ENCODE data around the gene WDR44. TPM values are rescaled to one million over a fixed set of nuclear protein-coding genes. Genes with fewer than 3 reads are reported as not detected.

Gene WDR44
- total and polyA plus RNA-seq, 5 donors from 2014 or later: 6.4 to 23.5 (median 7.4) TPM

DNA sequence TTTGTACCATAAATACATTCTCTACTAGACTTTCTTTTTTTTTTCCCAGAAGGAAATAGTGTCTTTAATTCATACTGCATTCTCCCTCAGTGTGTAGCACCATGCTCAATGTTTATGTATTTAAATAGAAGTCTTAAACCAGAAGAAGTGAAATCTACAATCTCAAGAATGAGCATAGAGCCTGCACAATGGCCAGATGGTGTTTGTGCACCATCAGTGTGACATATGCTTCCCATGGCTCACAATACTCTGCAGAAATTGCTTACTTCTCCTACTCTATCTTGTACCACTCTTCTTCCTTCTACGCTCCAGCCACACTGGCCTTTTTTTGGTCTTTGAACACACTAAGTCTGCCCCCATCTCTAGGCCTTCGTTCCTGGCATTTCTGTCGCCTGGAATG is 147.1 kb downstream of the WDR44 start:
- Histone ChIP-seq H3K4me1 (ENCODE audit: control insufficient read depth, insufficient read depth, low read length, poor library complexity, severe bottlenecking) (peaks cover 12% of the 10 kb centered on the region), H3K36me3 (ENCODE audit: control insufficient read depth, insufficient read depth, low read length) (no peaks in the 10 kb centered on the region), H3K9me3 (ENCODE audit: control insufficient read depth in 2 of 2, low read length in 2 of 2) (no peaks in the 10 kb centered on the region), H3K27ac (ENCODE audit: insufficient read depth, low read length, poor library complexity, severe bottlenecking) (no peak overlapping the region), H3K4me3 (ENCODE audit: low read depth, low read length) (no peak overlapping the region), H3K27me3 (ENCODE audit: control insufficient read depth, insufficient read depth, low read length) (no peaks in the 10 kb centered on the region)
- Mint-ChIP-seq H3K27ac (peak overlapping the region in 1 of 3 donors; percentile 65), H3K36me3 (no peaks in the 10 kb centered on the region), H3K27me3 (peaks cover 6% of the 10 kb centered on the region), H3K9me3 (peaks cover 0 to 4% (median 0%) of the 10 kb centered on the region in 7 donors), H3K4me3 (no peak overlapping the region), H3K4me1 (peaks cover 0 to 13% (median 6%) of the 10 kb centered on the region in 4 donors)
- DNase-seq: no peak
- ATAC-seq (ENCODE audit: low read depth in 2 of 2): no peak

DNA sequence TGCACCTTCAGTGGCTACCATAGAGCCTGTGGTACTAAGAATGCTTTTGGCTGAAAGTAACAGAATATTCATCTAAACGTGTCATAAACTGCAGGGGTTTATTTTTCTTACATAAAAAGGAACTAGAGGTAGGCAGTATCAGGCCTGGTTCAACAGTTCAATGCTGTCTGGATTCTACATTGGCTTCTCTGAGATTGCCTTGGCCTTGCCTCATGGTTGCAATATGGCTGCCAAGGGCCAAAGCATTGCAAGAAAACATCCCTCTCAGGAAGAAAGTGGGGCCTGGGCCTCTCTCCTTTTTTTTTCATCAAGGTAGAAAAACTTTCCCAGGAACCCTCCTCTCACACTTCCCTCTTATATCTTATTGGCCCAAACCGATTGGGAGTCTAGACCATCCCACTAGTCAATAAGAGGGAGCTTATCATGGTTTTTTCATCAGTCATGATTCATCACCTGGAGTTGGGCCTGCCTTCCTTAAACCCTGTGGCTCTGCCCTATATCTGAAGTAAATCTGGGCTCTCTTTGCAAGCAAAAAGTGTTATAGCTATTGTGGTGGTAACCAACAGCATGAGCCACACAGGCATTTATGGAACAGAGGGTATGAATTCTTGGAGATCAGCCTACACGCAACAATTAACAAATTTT is 147.9 kb downstream of the WDR44 start:
- Histone ChIP-seq H3K4me3 (ENCODE audit: low read depth, low read length) (no peak overlapping the region), H3K9me3 (ENCODE audit: control insufficient read depth in 2 of 2, low read length in 2 of 2) (no peaks in the 10 kb centered on the region), H3K27me3 (ENCODE audit: control insufficient read depth, insufficient read depth, low read length) (no peaks in the 10 kb centered on the region), H3K4me1 (ENCODE audit: control insufficient read depth, insufficient read depth, low read length, poor library complexity, severe bottlenecking) (peaks cover 20% of the 10 kb centered on the region), H3K27ac (ENCODE audit: insufficient read depth, low read length, poor library complexity, severe bottlenecking) (peak overlapping the region; percentile 88), H3K36me3 (ENCODE audit: control insufficient read depth, insufficient read depth, low read length) (no peaks in the 10 kb centered on the region)
- Mint-ChIP-seq H3K4me1 (peaks cover 1 to 19% (median 7%) of the 10 kb centered on the region in 4 donors), H3K27ac (peak overlapping the region in 1 of 3 donors; percentile 87), H3K9me3 (peaks cover 0 to 4% (median 0%) of the 10 kb centered on the region in 7 donors), H3K4me3 (peak overlapping the region in 1 of 4 donors; percentile 47), H3K36me3 (no peaks in the 10 kb centered on the region), H3K27me3 (peaks cover 6% of the 10 kb centered on the region)
- no peak for ATAC-seq (ENCODE audit: low read depth in 2 of 2)
- DNase-seq: no peak

DNA sequence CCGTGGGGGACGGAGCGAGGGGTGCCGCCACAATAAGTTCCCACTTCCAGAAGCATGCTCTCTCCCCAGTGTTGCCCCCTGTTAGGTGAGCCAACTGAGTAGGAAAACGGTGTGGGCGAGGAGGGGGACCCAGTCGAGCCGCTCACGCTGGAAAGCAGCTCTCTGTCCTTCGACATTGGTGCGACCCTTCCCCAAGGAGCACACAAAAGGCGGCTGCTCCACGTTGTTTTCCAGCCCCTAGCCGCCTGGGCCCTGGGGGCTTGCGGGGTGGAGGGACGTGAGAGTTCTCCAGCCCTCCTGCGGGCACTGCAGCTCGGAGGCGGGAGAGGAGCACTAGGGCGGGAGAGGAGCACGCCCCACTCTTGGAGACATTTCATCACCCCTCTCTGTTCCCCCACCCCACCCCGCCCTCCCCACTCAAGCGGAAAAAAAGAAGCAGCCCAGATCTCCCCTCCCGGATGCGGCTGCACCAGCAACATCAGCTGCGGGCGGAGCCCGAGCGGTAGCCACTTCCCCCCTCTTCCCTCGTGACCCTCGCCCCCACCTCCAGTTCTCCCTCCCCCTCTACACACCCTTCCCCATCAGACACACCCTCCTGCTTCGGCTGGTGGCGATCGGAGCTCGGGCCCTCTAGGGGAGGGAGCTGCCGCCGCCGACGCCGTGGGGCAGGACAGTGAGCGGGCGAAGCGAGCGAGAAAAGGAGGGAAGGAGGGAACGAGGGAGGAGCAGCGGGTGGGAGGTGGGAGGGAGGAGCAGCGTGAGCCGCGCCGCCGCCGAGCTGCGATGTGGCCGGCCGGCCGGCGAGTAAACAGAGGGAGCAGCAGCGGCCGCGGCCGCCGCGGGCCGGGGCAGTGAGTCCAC is 149.4 kb downstream of the WDR44 start, which contains the start of gene DOCK11:
DOCK11 (plus strand) TSS at position 755 of the 861 bp plus-strand sequence. CDS start 157 bp downstream, outside the sequence.
- H3K27me3 ChIP-seq (ENCODE audit: control insufficient read depth, insufficient read depth, low read length): no peaks in the 10 kb centered on the region
- peak; percentile 75 to 80 for ATAC-seq (ENCODE audit: low read depth in 2 of 2)
- Mint-ChIP-seq H3K27me3 (peaks cover 6% of the 10 kb centered on the region), H3K27ac (peak within 1 kb of the TSS; percentile 98), H3K9me3 (peaks cover 0 to 2% (median 0%) of the 10 kb centered on the region in 7 donors), H3K4me1 (peaks cover 5 to 33% (median 14%) of the 10 kb centered on the region in 4 donors), H3K4me3 (peak within 1 kb of the TSS; percentile 96 to 100 (median 98)), H3K36me3 (no peaks in the 10 kb centered on the region)
- H3K4me1 ChIP-seq (ENCODE audit: control insufficient read depth, insufficient read depth, low read length, poor library complexity, severe bottlenecking): peaks cover 33% of the 10 kb centered on the region
- no peaks in the 10 kb centered on the region for H3K9me3 ChIP-seq (ENCODE audit: control insufficient read depth in 2 of 2, low read length in 2 of 2)
- H3K4me3 ChIP-seq (ENCODE audit: low read depth, low read length): peak within 1 kb of the TSS; percentile 92
- peak within 1 kb of the TSS; percentile 88 for H3K27ac ChIP-seq (ENCODE audit: insufficient read depth, low read length, poor library complexity, severe bottlenecking)
- peaks cover 8% of the 10 kb centered on the region for H3K36me3 ChIP-seq (ENCODE audit: control insufficient read depth, insufficient read depth, low read length)
- DNase-seq: peak; percentile 76 to 94 (median 82)

DNA sequence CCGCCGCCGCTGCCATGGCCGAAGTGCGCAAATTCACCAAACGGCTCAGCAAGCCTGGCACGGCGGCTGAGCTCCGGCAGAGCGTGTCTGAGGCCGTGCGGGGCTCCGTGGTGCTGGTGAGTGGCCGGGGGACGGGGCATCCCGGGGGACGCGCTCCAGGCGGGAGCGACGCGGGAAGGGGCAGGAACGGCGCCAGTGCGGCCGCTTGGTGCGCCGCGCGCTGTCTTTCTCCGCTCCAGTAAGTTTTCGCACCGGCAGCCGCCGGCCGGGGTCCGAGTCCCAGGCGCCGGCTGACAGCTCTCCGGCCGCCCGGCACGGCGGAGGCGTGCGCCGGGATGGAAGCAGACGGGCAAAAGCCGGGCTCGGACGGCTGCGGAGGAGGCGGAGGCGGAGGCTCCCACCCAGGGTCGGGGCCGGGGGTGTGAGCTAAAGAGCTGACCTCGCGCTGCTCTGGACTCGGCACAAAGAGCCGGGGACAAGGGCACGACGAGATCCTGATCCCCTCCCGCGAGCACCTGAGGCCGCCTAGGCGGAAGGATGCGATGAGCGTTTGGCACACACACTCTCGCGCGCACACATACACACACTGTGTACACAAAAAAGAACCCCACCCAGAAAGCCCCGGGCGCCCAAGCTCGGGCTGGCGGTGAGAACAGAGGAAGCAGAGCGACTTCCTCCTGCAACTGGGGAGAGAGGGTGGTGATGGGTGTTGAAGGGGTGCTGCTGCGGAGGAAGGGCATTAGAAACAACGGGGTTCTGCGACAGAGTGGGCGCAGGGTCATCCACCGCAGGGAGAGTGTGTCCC is 150.3 kb downstream of the WDR44 start:
- peaks cover 33% of the 10 kb centered on the region for H3K4me1 ChIP-seq (ENCODE audit: control insufficient read depth, insufficient read depth, low read length, poor library complexity, severe bottlenecking)
- Mint-ChIP-seq H3K9me3 (peaks cover 0 to 2% (median 0%) of the 10 kb centered on the region in 7 donors), H3K27ac (peak overlapping the region; percentile 96 to 98 (median 98)), H3K27me3 (peaks cover 6% of the 10 kb centered on the region), H3K4me3 (peak overlapping the region; percentile 96 to 100 (median 98)), H3K4me1 (peaks cover 5 to 33% (median 14%) of the 10 kb centered on the region in 4 donors), H3K36me3 (no peaks in the 10 kb centered on the region)
- no peaks in the 10 kb centered on the region for H3K9me3 ChIP-seq (ENCODE audit: control insufficient read depth in 2 of 2, low read length in 2 of 2)
- peak overlapping the region; percentile 92 for H3K4me3 ChIP-seq (ENCODE audit: low read depth, low read length)
- H3K27ac ChIP-seq (ENCODE audit: insufficient read depth, low read length, poor library complexity, severe bottlenecking): peak overlapping the region; percentile 88
- H3K27me3 ChIP-seq (ENCODE audit: control insufficient read depth, insufficient read depth, low read length): no peaks in the 10 kb centered on the region
- peaks cover 11% of the 10 kb centered on the region for H3K36me3 ChIP-seq (ENCODE audit: control insufficient read depth, insufficient read depth, low read length)
- ATAC-seq (ENCODE audit: low read depth in 2 of 2) (peak; percentile 75 to 79), DNase-seq (peak; percentile 63 to 92 (median 83))

DNA sequence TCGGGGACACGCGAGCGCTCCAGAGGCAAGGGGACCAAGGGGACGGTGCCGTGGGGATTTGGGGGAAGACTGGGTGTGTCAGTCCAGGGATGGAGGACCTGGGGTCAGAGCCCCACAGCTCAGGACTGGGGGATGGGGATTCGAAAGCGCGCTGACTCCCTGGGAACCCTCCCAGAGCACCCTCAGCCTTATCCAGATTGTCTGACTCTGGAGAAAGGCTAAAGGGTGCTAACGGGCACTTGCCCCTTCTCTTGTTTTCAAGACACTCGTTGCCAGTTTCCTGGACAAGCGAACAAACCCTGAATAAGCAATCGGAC is 150.8 kb downstream of the WDR44 start:
- Histone ChIP-seq H3K36me3 (ENCODE audit: control insufficient read depth, insufficient read depth, low read length) (peaks cover 11% of the 10 kb centered on the region), H3K4me1 (ENCODE audit: control insufficient read depth, insufficient read depth, low read length, poor library complexity, severe bottlenecking) (peaks cover 38% of the 10 kb centered on the region), H3K4me3 (ENCODE audit: low read depth, low read length) (peak overlapping the region; percentile 92), H3K9me3 (ENCODE audit: control insufficient read depth in 2 of 2, low read length in 2 of 2) (no peaks in the 10 kb centered on the region), H3K27ac (ENCODE audit: insufficient read depth, low read length, poor library complexity, severe bottlenecking) (peak overlapping the region; percentile 88), H3K27me3 (ENCODE audit: control insufficient read depth, insufficient read depth, low read length) (no peaks in the 10 kb centered on the region)
- Mint-ChIP-seq H3K27me3 (peaks cover 6% of the 10 kb centered on the region), H3K36me3 (no peaks in the 10 kb centered on the region), H3K4me1 (peaks cover 5 to 35% (median 15%) of the 10 kb centered on the region in 4 donors), H3K9me3 (peaks cover 0 to 2% (median 0%) of the 10 kb centered on the region in 7 donors), H3K4me3 (peak overlapping the region; percentile 96 to 100 (median 98)), H3K27ac (peak overlapping the region; percentile 96 to 98 (median 98))
- ATAC-seq (ENCODE audit: low read depth in 2 of 2) (no peak), DNase-seq (no peak)

DNA sequence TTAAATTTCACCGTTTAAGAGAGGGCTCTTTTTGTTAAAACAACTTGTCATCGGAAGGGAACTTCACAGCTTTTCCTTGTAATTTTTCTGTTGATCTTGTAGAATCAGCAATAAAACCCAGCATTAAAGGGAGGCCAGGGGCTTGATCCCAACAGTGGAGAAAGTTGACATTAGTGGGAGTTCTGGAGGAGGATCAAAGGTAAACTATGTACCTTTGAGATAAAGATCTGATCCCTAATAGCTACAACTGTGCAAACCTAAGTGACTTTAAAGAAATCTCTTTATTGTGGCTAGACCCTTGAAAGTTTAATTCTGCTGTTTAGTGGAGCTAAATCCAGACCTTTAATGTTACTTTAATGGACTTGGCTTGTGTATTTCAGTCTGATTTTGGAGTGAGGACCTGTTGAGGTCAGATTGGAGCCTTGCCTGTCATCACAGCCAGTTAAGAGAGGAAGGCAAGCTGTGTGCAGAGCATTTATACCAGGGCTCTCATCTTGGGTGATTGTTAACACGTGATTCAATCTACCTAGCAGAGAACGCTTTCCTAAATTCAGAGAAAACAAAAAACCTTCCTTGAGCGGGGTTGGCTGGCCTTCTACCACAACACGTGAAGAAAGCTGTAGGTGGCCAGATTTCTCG is 151.4 kb downstream of the WDR44 start:
- Histone ChIP-seq H3K9me3 (ENCODE audit: control insufficient read depth in 2 of 2, low read length in 2 of 2) (no peaks in the 10 kb centered on the region), H3K36me3 (ENCODE audit: control insufficient read depth, insufficient read depth, low read length) (peaks cover 11% of the 10 kb centered on the region), H3K4me1 (ENCODE audit: control insufficient read depth, insufficient read depth, low read length, poor library complexity, severe bottlenecking) (peaks cover 43% of the 10 kb centered on the region), H3K27me3 (ENCODE audit: control insufficient read depth, insufficient read depth, low read length) (no peaks in the 10 kb centered on the region), H3K4me3 (ENCODE audit: low read depth, low read length) (peak overlapping the region; percentile 92), H3K27ac (ENCODE audit: insufficient read depth, low read length, poor library complexity, severe bottlenecking) (peak overlapping the region; percentile 88)
- DNase-seq (peak in 2 of 3 donors; percentile 39 to 80), ATAC-seq (ENCODE audit: low read depth in 2 of 2) (peak; percentile 27 to 32)
- Mint-ChIP-seq H3K27me3 (peaks cover 6% of the 10 kb centered on the region), H3K36me3 (no peaks in the 10 kb centered on the region), H3K27ac (peak overlapping the region; percentile 95 to 98 (median 98)), H3K4me3 (peak overlapping the region; percentile 96 to 100 (median 98)), H3K4me1 (peaks cover 10 to 41% (median 19%) of the 10 kb centered on the region in 4 donors), H3K9me3 (peaks cover 0 to 2% (median 0%) of the 10 kb centered on the region in 7 donors)

DNA sequence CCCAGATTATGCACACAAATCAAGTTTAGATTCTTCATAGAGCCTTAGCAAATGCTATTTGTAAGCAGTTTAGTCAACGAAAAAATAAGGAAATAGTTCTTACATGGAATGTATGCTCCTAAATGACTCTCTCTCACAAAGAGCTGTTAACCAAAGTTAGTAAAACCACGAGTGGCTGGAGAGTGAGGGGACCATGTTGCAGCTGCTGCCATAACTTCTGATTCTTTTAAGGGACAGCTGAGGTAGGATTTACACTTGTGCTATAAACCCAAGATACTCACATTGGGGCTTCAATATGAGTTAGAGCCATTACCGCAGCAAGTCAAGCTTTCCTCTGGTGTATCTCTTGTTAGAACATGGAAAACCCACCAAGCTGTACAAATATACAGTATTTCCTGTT is 152.4 kb downstream of the WDR44 start:
- peak overlapping the region; percentile 88 for H3K27ac ChIP-seq (ENCODE audit: insufficient read depth, low read length, poor library complexity, severe bottlenecking)
- H3K27me3 ChIP-seq (ENCODE audit: control insufficient read depth, insufficient read depth, low read length): no peaks in the 10 kb centered on the region
- Mint-ChIP-seq H3K4me1 (peaks cover 17 to 50% (median 28%) of the 10 kb centered on the region in 4 donors), H3K27me3 (peaks cover 6% of the 10 kb centered on the region), H3K9me3 (peaks cover 0 to 2% (median 0%) of the 10 kb centered on the region in 7 donors), H3K4me3 (peak overlapping the region; percentile 96 to 100 (median 98)), H3K36me3 (no peaks in the 10 kb centered on the region), H3K27ac (peak overlapping the region; percentile 95 to 98 (median 98))
- peak overlapping the region; percentile 92 for H3K4me3 ChIP-seq (ENCODE audit: low read depth, low read length)
- H3K9me3 ChIP-seq (ENCODE audit: control insufficient read depth in 2 of 2, low read length in 2 of 2): no peaks in the 10 kb centered on the region
- DNase-seq (no peak), ATAC-seq (ENCODE audit: low read depth in 2 of 2) (no peak)
- H3K36me3 ChIP-seq (ENCODE audit: control insufficient read depth, insufficient read depth, low read length): peaks cover 11% of the 10 kb centered on the region
- peaks cover 53% of the 10 kb centered on the region for H3K4me1 ChIP-seq (ENCODE audit: control insufficient read depth, insufficient read depth, low read length, poor library complexity, severe bottlenecking)
